HG03565 (cell line): ENCODE results near the gene PRKAR1B.
"Not testable (repeated sequence)": the region's sequence is repeated elsewhere in the genome, so short reads cannot be mapped to it uniquely, and the experiment has no call there.

Experiments used
- ATAC-seq: cut with Tn5 transposase; IDR thresholded peaks from one replicate; pipeline ENCODE4 v1.9.1; 2021; ENCODE audit warnings: mild to moderate bottlenecking, moderate library complexity; ENCODE audit not compliant: unreplicated experiment

Gene PRKAR1B

DNA sequence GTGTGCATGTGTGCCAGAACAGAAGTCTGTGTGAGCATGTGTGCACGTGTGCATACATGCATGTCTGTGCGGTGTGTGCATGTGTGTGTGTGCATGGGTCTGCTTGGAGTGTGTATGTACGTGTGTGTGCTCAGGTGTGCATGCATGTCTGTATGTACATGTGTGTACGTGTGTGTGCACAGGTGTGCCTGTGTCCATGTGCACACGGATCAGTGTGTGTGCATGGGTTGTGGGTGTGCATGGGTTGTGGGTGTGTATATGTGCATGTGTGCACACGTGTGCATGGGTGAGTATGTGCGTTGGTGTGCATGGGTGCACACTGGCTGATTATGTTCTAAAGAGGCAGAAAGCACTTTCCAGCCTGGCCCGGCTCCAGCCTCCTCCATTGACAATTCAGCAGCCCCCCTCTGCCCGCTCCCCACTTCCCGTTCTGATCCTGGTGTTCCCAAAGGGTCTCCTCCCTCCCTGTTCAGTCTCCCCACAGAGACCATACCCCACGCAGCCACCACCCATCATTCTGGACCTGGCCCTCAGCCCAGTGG is 163.4 kb downstream of the PRKAR1B start:
- ATAC-seq: no peak

DNA sequence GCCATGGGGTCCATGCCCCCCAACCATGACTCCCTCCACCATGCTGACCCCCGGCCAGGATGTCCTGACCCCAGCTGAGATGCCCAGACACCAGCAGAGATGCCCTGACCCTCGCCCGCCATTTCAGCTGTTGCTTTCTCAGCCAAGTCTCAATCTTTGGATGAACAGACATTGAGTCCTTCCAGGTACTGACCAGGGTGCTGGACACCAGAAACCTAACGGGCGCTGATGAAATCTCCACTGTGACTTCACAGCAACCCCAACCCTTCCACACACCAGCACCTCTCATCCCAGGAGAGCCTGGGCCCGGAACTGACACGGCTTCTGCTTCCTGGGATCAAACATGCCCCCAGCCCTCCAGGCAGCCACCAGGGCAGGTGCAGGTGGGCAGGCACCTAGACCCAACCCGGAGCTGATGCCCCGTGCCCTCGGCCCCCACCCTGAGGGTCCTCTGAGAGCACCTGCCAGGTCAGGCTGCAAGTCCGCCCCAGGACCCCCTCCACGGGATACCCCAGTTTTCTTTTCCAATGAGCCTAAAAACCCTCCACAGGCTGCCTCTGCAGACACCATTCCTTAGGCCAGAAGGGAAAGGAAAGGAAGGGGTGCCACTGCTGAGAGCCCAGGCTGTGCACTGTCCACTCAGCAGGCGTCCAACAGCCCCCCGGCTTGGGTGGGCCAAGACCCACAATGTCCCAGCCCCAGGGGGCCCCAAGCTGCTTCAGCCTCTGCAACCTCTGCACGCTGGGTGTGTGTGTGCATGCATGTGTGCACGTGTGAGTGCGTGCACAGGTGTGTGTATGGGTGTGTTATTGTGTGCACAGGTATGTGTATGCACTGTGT is 164.1 kb downstream of the PRKAR1B start:
- no peak for ATAC-seq

DNA sequence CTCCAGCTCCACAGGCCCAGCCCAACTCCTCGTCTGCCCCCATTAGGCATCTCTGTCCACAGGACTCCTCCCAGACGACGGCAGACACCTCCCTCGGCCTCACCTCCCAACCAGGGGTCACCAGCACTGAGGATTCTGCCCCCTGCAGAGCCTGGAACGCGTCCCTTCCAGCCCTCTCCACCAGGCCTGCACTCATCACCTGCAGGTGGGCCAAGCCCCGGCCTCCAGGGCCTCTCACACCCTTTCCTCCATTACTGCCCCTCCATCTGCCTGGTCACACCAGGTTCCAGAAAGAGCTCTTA is 164.8 kb downstream of the PRKAR1B start:
- ATAC-seq: no peak

DNA sequence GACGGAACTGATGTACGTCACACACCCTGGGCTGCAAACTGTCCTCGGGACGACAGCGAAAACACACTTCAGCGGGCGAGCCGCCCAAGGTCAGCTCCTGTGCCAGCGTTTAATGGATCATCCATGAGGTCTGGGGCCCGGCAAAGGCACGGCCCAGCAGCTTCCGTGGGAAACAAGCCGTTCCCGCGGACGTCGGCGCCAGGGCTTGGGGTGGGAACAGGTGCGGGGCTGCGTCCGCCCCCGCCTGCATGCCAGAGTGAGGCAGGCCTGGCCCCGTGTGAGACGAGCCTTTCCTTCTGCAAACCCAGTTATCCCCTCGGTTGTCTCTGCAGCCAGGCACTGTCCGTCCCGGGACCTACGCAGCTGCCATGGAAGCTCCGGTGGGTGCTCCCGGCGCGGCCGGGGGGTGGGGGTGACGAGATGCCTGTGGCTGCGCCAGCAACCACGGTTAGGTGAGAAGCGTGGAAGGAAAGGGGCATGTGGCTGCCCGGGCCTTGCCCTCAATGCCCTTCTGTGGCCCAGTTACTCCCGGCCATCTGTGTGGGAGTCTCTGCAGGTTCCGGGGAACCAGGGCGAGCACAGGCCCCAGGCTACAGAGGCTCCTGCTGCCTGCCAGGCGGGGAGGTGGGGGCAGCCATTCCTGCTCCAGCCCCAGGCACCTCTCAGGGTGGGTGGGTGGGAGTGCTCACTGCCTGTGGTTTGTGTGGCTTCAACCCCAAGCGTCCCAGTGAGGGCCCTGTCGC is 165.3 kb downstream of the PRKAR1B start:
- ATAC-seq: no peak

DNA sequence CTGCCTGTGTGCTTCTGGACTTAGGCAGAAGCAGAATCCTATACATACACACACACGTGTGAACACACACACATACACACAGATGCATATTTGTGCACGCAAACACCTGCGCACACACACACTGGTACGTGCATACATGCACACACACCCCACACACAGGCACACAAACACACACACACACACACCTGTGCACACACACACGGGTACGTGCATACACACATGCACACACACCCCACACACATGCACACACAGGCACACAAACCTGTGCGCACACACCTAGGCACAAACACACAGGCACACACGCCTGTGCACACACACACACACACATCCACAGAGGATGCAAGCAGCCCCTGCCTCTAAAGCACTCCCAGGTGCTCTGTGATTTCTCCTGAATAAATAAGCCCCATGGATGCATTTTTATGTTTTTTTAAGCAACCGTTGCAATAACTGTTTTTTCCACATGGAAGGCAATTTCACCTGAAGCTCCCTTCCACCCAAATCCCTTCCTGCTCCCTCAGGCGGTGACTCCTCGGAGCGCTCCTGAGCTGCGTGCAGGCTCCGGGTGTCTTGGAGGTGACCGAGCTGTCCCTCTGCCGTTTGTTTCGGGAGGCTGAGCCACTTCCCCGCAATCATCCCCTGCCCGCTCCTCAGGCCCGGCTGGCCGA is 166.0 kb downstream of the PRKAR1B start:
- no peak for ATAC-seq

DNA sequence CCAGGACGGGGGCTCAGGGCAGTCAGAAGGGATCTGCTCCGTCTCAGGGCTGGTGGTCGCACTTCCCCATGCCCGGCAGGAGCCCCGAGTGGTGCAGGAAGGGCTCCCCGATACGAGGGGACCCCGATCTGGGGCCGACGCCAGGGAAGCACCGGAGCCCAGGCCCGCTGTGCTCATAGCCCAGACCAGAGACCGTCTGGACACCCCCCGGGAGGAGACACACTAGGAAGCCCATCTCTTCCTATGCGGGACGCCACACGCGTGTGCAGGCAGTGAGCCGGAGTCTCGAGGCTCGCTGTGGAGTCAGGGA is 167.7 kb downstream of the PRKAR1B start:
- no peak for ATAC-seq

DNA sequence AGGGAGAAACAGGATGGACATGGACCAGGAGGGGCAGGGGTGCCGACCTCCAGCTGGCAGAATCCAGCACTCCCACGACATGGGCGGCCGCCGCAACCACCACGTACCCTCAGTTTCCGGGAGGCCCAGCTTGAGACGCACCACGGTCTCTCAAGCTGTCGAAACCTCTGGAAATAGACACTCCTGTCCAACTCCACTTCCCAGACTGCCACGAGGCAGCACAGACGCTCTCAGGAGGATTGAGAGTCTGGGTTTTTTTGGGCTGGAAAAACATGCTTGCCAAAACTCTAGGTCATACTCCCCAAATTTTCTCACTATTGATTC is 169.6 kb downstream of the PRKAR1B start:
- ATAC-seq: no peak

DNA sequence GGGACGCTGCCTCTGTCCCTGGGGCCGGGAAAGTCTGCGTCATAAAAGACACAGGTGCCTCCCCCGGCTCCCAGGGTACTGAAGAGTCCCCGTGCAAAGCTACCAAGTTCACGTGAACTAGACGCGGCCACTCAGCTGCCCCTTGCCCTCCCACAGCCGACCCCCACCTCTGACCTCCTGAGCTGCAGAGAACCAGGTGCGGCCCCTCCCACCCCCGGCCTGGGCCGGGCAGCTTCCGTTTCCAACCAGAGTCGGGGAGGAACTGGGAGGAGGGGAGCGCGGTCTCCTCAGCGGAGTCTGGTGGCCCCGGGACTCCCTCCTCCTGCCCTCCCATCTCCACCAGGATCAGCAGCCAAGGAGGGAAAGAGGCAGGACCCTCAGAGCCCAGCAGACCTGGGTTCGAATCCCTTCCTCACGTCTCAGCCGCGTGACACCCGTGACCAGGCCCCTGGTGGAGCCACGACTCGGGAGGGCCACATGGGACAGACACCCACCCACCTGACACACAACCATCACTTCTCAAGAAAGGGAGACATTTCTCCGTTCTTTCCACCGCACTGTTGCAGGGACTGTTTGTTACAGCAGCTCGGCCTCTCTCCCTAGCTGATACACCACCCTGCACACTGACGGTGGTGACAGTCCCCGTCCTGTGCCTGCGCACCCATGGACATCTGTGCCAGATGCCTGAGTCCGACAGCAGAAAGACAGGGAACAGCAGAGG is 170.1 kb downstream of the PRKAR1B start:
- ATAC-seq: no peak

DNA sequence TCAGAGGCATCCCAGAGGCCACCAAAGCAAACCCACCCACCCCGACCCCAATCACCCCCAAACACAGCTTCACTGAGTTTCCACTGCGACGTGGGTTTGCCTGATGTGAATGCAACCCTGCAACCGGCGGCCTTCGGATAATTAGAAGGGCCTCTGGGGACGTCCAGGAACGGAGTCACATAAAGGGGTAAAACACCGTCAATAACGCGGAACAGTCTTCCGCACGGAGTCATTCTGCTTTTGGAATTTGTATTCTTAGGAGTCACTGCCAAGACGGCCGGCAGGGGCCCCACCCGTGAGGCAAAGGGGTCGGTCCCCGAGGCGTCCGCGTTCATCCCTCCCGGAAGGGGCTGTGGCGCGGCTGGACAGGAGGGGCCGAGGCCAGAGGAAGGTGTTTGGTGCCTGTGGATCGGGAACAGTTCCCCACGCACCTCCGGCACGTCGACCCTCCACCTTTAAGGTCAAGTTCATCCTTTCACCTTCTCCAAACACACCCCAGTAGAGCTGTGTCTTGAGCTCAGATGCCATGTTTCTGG is 170.7 kb downstream of the PRKAR1B start:
- ATAC-seq: no peak

DNA sequence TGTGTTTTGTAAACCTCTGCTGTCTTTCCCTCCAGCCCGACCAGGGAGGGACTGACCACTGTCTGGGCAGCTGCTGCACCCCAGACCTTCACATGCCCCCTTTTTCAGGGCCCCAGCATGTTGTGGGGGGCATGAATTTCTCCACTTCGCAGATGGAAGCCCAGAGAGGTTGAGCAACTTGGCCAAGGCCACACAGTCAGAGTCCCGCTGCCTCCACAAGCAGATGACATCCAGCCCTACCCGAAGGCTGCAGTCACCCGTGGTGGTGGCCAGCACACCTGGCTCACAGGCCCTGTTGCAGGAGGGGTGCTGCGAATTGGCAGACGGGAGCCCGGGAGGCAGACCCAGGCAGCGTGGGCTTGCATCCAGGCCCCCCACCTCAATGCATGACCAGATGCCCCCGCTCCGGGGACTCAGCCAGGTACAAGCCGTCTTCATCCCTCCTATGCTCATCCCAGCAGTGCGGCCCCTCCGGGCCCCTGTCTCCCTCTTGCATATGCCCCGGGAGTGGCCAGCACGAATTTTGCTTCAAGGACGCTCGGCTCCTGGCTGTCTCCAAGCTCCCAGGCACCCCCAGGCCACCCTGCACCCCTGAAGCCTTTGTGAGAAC is 171.4 kb downstream of the PRKAR1B start:
- ATAC-seq: no peak

DNA sequence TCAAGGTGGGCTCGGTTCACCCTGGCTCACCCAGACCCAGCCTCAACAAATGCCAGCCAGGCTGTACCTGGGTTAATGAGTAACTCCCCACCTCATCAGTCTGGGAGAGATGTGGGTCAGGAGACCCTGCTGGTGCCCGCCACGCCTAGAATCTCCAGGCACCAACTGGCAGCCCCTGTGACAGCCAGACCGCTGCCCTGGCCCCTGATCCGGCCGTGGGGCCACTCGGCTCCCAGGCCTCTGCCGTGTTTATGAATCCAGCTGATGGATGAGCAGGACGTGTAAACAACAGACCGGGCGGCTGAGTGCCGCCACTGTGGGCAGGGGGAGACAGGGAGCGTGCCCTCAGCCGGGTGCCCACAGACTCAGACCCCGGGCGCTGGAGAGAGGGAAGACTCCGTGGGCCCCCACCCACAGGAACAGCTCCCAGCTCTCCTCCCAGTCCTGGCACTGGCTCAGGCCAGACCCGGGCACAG is 173.4 kb downstream of the PRKAR1B start:
- ATAC-seq: no peak

DNA sequence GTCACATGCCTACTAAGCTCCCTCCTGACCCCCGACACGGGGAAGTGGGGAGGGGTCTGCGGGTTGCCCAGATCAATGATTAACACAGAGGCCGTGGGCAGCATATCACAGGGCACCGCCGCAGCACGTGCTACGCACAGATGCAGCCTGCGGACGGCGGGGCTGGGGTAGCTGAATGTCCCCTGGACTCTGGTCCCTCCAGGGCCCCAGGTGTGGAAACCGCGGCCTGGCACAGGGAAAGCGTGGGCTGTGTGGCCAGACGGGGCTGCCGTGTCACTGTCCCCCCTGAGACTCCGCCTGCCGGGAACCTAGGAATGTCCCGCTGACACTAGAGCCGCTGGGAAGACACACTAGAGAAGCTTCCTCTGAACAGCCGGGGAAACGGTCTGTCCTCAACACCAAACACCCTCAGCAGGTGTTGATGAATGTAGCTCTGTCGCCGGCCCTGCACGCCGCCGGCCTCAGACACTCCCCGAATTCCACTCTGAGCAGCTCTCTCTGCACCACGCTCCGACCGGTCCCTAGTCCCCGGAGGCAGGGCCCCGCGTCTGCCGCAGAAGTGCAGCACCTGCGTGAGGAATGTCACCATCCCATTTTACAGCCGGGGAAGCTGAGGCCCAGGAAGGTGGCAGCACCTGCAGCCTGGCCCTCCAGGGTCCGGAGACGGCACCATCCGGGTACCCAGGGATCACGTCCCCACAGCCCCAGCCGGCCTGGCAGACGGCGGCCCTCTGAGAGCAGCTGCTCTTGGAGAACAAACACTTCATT is 174.0 kb downstream of the PRKAR1B start:
- ATAC-seq: no peak

DNA sequence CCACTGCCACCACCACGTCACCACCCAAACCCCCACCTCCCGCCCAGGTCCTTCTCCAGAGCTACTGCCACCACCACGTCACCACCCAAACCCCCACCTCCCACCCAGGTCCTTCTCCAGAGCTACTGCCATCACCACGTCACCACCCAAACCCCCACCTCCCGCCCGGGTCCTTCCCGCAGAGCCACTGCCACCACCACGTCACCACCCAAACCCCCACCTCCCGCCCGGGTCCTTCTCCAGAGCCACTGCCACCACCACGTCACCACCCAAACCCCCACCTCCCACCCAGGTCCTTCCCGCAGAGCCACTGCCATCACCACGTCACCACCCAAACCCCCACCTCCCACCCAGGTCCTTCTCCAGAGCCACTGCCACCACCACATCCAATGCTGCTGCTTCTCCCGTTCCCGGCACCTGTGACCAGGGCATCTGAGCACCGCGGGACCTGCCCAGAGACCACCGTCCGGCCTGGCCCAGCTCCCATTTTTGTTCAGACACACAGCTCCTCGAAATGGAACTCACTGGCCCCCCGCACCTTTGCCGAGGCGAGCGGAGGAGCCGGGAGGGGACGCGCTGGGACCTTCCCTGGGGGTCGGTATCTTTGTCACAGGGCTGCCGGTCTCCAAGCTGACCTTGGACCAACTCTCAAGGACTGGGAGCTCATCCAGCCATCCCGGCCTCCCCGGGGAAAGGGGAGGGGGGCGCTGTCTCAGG is 174.8 kb downstream of the PRKAR1B start:
- ATAC-seq: not testable (repeated sequence)

DNA sequence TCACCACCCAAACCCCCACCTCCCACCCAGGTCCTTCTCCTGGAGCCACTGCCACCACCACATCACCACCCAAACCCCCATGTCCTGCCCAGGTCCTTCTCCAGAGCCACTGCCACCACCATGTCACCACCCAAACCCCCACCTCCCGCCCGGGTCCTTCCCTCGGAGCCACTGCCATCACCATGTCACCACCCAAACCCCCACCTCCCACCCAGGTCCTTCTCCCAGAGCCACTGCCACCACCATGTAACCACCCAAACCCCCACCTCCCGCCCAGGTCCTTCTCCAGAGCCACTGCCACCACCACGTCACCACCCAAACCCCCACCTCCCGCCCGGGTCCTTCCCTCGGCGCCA is 175.5 kb downstream of the PRKAR1B start:
- ATAC-seq: not testable (repeated sequence)

DNA sequence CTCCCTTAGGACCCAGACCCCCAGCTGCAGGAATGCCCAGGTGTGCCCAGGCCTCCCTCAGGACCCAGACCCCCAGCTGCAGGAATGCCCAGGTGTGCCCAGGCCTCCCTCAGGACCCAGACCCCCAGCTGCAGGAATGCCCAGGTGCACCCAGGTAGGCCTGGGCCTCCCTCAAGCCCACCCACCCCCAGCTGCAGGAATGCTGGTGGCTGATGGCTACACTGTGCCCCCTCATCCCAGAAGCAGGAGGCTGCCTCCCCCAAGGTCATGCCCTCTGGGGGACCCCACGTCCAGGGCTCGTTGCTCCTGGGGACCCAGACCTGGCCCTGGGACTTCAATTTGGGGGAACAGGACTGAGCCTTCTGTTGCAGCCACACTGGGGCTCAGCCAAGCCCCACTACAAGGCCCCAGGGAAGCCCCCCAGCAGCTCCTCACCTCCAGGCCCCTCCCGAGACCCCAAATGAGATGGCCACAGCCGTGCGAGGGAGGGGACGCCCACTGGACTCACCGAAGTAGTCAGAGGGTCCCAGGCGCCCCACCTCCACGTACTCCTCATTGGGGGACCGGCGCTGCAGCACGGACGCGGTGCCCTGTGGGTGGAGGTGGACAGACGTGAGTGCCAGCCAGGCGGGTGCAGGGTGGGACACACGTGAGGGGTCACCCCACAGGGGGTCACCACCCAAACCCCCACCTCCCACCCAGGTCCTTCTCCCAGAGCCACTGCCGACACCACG is 176.0 kb downstream of the PRKAR1B start:
- no peak for ATAC-seq

DNA sequence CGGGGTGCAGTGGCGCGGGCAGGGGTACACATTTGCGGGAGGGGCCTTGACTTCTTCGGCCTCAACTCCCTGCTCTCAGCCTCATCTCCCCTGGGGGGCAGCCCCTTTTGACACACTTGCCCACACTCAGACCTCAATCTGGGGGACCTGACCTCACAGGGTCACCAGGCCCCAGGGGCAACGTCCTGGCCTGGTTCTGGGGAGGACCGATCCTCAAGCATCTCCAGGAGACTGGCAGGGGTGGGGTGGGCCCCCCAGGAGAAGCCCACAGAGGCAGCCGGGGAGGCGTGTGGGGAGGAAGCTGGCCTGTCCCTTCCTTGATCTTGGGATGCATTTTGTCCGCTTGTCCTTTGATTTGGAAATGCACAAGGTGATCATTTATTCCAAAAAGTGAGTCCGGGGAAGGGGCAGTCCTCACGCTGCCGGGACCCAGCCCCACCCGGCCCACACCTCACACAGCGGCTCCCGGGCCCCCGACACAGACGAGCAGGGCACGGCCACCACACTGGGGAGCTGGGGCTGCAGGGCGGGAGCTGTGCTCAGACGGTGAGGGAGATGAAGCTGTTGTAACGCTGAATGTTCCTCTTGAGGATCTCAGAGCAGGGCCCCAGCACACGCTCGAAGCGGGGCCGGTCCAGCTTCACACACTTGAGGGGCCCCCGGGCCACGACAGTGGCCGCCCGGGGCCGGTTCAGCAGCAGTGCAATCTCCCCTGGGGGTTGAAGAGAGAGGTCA is 177.0 kb downstream of the PRKAR1B start:
- ATAC-seq: no peak

DNA sequence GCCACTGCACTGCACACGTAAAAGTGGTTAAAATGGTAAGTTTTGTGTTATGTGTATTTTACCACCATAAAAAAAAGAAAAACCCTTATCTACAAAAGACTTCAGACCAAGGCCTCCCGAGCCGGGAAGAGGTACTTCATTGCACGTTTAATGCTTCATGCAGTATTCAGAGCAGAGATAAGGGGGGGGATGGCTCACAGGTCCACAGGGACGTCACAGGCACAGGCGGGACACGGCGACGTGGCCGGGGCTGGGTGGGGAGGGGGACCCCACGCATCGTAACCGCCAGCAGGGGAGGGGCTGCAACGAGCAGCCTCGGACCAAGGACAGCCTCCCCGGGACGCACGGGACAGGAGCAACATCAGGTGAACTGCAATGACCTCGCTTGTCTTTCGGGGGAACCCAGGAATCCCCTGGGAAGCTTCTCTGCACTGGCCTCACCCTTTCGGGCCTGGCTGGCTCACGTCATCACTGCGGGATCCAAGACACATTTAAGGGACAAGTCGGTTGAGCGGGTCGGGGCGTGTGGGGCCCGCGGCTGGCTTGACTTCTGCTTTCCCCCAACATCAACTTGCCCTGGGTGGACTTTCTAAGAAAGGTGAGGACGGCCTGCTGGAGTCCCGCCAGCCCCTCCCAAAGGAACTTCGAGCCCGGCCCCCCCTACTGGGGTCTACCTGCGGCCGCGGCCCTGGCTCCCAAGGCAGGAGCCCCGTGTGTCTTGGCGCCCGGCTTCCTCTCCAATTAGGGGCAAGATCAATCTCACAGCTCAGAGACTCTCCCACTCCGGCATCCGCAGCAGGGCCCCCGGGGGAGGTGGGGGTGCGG is 177.8 kb downstream of the PRKAR1B start:
- ATAC-seq: no peak
